OCI-LY3 (cell line): ENCODE data around the gene GNG13.

Experiments used
- EZH2phosphoT487 ChIP-seq: fragments of 200-600 bp; shearing (Covaris generic); IDR thresholded peaks from 2 replicates; pipeline ENCODE4 v1.6.1; 2018; ENCODE audit warnings: antibody characterized with exemption, mixed run types, low read depth
- TF ChIP-seq, protein P1 (sequence below): fragments of 200-600, 300-600 bp; sonication (generic); IDR thresholded peaks from 2 replicates; pipeline ENCODE4 v1.5.1; 2014; ENCODE audit warnings: antibody characterized with exemption, low read length, low read depth

DNA sequence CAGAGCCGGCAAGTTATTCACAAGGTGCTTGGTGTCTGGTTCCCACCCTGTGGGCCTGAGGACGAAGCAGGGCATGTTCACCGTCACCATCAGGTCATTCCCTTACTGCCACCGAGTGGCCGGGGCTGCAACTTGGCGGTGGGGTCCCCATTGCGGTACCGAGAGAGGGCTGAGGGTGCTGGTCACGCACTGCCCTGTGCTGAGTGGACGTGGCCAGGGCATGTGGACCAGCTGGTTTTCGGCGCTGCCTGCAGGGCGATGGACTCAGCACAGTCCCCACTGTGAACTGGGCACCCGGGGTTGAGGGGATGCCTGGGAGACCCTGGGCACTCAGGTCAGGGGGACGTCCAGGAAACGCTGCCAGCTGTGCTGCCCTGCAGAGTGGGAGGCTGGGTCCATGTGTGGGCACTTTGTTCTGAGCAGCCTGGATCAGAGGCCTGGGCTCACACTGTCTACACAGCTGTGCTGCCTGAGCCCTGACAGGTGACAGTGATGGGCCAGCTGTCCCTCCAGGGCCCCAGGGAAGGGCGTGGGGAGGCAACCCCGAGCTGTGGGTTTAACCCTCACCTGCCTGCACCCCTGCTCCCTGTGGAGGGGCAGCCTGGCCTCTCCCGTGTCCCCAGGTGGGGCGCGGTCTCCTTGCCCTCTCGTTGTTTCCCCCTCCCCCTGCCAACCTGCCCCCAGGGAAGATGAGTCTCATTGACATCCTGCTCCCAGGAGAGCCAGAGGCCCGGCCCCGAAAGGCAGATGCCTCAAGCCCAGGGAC, 39.3 kb upstream of the GNG13 start:
- TF ChIP-seq, protein P1, sequence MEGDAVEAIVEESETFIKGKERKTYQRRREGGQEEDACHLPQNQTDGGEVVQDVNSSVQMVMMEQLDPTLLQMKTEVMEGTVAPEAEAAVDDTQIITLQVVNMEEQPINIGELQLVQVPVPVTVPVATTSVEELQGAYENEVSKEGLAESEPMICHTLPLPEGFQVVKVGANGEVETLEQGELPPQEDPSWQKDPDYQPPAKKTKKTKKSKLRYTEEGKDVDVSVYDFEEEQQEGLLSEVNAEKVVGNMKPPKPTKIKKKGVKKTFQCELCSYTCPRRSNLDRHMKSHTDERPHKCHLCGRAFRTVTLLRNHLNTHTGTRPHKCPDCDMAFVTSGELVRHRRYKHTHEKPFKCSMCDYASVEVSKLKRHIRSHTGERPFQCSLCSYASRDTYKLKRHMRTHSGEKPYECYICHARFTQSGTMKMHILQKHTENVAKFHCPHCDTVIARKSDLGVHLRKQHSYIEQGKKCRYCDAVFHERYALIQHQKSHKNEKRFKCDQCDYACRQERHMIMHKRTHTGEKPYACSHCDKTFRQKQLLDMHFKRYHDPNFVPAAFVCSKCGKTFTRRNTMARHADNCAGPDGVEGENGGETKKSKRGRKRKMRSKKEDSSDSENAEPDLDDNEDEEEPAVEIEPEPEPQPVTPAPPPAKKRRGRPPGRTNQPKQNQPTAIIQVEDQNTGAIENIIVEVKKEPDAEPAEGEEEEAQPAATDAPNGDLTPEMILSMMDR: no peak
- no peak for TF ChIP-seq EZH2phosphoT487
